Loucy (cell line): ENCODE measurements around the gene CNNM1.

Source experiments
- H2AFZ ChIP-seq: fragments of 200-600 bp; sonication (generic); 2 replicates; pipeline ENCODE4 v1.6.0; 2016; ENCODE audit warnings: antibody characterized with exemption, mild to moderate bottlenecking, low read length, moderate library complexity
- H3F3A ChIP-seq: fragments of 200-600 bp; 2 replicates; pipeline ENCODE4 v1.6.0; 2016; ENCODE audit warnings: antibody characterized with exemption, low read depth, mild to moderate bottlenecking
- H3K27me3 ChIP-seq: fragments of 200-600 bp; sonication (generic); 2 replicates; pipeline ENCODE4 v1.6.1; 2014; ENCODE audit warnings: low read length, mild to moderate bottlenecking; ENCODE audit not compliant: insufficient read depth, poor library complexity, severe bottlenecking
- H3K36me3 ChIP-seq: fragments of 200-600 bp; sonication (generic); 2 replicates; pipeline ENCODE4 v1.6.1; 2016; ENCODE audit warnings: low read length; ENCODE audit not compliant: insufficient read depth
- H3K4me1 ChIP-seq: fragments of 200-600 bp; sonication (generic); 2 replicates; pipeline ENCODE4 v1.5.1; 2014; ENCODE audit warnings: low read length, mild to moderate bottlenecking; ENCODE audit not compliant: insufficient read depth, poor library complexity, severe bottlenecking
- H3K4me2 ChIP-seq: fragments of 200-600 bp; sonication (generic); 2 replicates; pipeline ENCODE4 v1.6.0; 2014; ENCODE audit warnings: antibody characterized with exemption, low read length, low read depth, mild to moderate bottlenecking; ENCODE audit not compliant: poor library complexity, severe bottlenecking
- H3K4me3 ChIP-seq: fragments of 200-600 bp; sonication (generic); 2 replicates; pipeline ENCODE4 v1.5.1; 2014; ENCODE audit warnings: low read length, mild to moderate bottlenecking, mixed read lengths; ENCODE audit not compliant: poor library complexity, severe bottlenecking
- H3K79me2 ChIP-seq: fragments of 200-600 bp; sonication (generic); 2 replicates; pipeline ENCODE4 v1.6.1; 2014; ENCODE audit warnings: low read length; ENCODE audit not compliant: insufficient read depth
- H3K9ac ChIP-seq: fragments of 200-600 bp; sonication (generic); 2 replicates; pipeline ENCODE4 v1.6.0; 2014; ENCODE audit warnings: mild to moderate bottlenecking, low read depth, low read length, moderate library complexity; ENCODE audit not compliant: poor library complexity, severe bottlenecking
- H3K9me2 ChIP-seq: fragments of 200-600 bp; sonication (generic); replicated peaks from 2 replicates; pipeline ENCODE4 v1.6.1; 2016; ENCODE audit warnings: low read depth, low read length, mixed read lengths
- H3K9me3 ChIP-seq: fragments of 200-600 bp; sonication (generic); 2 replicates; pipeline ENCODE4 v1.6.1; 2014; ENCODE audit warnings: mild to moderate bottlenecking, antibody characterized with exemption, low read length, low read depth; ENCODE audit not compliant: insufficient read depth
- H4K20me1 ChIP-seq: fragments of 200-600 bp; sonication (generic); 2 replicates; pipeline ENCODE4 v1.6.0; 2014; ENCODE audit warnings: antibody characterized with exemption, low read length, mild to moderate bottlenecking; ENCODE audit not compliant: insufficient read depth, poor library complexity, severe bottlenecking
- CTCF ChIP-seq: fragments of 200-600 bp; sonication (generic); conservative IDR thresholded peaks from 2 replicates; pipeline ENCODE4 v1.5.1; 2014; ENCODE audit warnings: mild to moderate bottlenecking, antibody characterized with exemption, low read length
- EZH2phosphoT487 ChIP-seq: fragments of 200-600 bp; IDR thresholded peaks from 2 replicates; pipeline ENCODE4 v1.6.1; 2018; ENCODE audit warnings: antibody characterized with exemption, mild to moderate bottlenecking, moderate library complexity, borderline replicate concordance

The CNNM1 gene

DNA sequence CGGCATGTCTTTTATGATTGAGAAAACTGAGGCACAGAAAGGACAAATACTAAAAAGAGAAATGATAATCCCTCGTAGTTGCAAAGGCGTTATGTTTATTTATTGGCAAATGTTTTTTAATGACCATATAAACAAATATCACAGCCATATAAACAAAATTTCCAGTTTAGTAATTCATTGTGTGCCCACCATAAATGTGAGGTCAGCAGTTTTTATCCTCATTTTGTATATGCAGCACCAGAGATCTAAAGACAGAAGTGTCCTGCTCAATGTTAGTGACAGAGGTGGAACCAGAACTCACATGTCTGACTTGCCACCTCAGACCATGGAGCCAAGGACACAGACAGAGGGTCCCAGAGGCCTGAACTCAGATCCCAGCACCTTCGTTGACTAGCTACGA lies 14.1 kb downstream of the CNNM1 start:
- Histone ChIP-seq H3K36me3 (no peaks in the 10 kb centered on the region), H3K27me3 (no peaks in the 10 kb centered on the region), H2AFZ (no peak overlapping the region), H4K20me1 (no peaks in the 10 kb centered on the region), H3K4me1 (no peaks in the 10 kb centered on the region), H3F3A (no peaks in the 10 kb centered on the region), H3K9me2 (no peaks in the 10 kb centered on the region), H3K79me2 (no peaks in the 10 kb centered on the region), H3K4me3 (no peak overlapping the region), H3K4me2 (no peak overlapping the region), H3K9ac (no peak overlapping the region), H3K9me3 (no peaks in the 10 kb centered on the region)
- TF ChIP-seq EZH2phosphoT487 = no peak
- TF ChIP-seq CTCF = no peak

GRCh38 chr10:99344715-99345114 lies 15.6 kb downstream of the CNNM1 start:
- Histone ChIP-seq H3K36me3 (no peaks in the 10 kb centered on the region), H3K9me3 (no peaks in the 10 kb centered on the region), H4K20me1 (no peaks in the 10 kb centered on the region), H3K79me2 (no peaks in the 10 kb centered on the region), H3F3A (no peaks in the 10 kb centered on the region), H3K4me1 (no peaks in the 10 kb centered on the region), H3K27me3 (no peaks in the 10 kb centered on the region), H3K9ac (no peak overlapping the region), H3K4me3 (no peak overlapping the region), H3K9me2 (no peaks in the 10 kb centered on the region), H3K4me2 (no peak overlapping the region), H2AFZ (no peak overlapping the region)
- no peak for TF ChIP-seq EZH2phosphoT487
- TF ChIP-seq CTCF = no peak

DNA sequence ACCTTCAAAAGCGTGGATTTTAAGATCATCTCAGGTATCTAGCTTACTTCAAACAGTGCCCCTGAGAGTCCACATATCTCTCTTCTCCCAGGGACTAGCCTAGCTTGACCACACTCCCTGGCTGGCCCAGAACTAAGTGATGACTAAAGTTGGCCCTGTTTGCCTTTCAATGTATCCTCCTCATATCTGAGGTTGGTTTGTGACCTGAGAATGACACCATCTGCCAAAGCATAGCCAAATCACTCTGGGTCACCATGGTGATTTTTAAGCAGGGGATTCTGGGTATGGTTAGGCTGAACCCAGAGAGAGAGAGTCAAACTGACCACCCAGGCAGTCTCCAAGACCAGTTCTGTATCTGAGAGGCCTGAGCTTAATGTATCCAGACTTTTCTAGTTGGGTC lies 16.2 kb downstream of the CNNM1 start:
- H3K4me2 ChIP-seq = no peak overlapping the region
- TF ChIP-seq CTCF = no peak
- no peak for TF ChIP-seq EZH2phosphoT487

More for the DNA sequence above, 16.2 kb downstream of the CNNM1 start:
- Histone ChIP-seq H3F3A (no peaks in the 10 kb centered on the region), H3K9me3 (no peaks in the 10 kb centered on the region), H4K20me1 (no peaks in the 10 kb centered on the region), H3K27me3 (no peaks in the 10 kb centered on the region), H3K4me3 (no peak overlapping the region), H2AFZ (no peak overlapping the region), H3K36me3 (no peaks in the 10 kb centered on the region), H3K79me2 (no peaks in the 10 kb centered on the region), H3K4me1 (no peaks in the 10 kb centered on the region), H3K9me2 (no peaks in the 10 kb centered on the region), H3K9ac (no peak overlapping the region)
